NCI-H226 (cell line): ENCODE measurements around the gene GIGYF2.
"Not testable (repeated sequence)": the region's sequence is repeated elsewhere in the genome, so short reads cannot be mapped to it uniquely, and the experiment has no call there.

Source experiments
- DNase-seq: peaks from one replicate; pipeline ENCODE4 v3.0.0-alpha.2; 2015

Gene GIGYF2

DNA sequence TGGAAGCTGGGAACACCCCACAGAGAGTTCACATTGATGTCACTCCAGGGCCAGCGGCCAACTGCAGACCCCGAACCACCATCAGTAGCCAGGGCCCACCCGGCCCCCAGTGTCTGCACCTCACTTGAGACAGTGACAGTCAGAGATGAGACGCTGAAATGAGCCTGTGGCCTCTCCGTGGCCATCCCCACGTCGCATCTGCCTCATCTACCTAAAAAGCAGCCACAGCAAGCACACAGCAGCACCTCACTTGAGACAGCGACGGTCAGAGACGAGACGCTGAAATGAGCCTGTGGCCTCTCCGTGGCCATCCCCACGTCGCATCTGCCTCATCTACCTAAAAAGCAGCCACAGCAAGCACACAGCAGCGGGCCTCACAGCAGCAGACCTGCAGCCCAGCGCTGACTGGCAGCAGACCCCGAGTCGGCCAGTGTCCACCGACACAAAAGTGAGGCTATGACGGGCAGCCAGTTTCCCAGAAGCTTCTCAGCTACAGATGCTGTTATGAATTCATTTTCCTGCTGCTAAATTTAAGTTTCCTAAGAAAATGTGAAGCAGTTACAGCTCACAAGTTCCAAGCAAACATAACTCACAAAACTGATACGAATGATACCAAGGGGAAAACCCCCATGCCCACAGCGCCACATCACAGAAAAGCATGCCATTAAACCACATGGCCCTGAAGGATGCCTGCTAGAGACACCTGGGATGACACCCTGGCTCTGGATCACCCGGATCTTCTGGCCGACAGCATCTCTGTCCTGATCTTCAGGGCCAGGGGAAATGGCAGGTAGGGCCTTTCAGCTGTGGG is 200.7 kb downstream of the GIGYF2 start:
- no peak for DNase-seq

DNA sequence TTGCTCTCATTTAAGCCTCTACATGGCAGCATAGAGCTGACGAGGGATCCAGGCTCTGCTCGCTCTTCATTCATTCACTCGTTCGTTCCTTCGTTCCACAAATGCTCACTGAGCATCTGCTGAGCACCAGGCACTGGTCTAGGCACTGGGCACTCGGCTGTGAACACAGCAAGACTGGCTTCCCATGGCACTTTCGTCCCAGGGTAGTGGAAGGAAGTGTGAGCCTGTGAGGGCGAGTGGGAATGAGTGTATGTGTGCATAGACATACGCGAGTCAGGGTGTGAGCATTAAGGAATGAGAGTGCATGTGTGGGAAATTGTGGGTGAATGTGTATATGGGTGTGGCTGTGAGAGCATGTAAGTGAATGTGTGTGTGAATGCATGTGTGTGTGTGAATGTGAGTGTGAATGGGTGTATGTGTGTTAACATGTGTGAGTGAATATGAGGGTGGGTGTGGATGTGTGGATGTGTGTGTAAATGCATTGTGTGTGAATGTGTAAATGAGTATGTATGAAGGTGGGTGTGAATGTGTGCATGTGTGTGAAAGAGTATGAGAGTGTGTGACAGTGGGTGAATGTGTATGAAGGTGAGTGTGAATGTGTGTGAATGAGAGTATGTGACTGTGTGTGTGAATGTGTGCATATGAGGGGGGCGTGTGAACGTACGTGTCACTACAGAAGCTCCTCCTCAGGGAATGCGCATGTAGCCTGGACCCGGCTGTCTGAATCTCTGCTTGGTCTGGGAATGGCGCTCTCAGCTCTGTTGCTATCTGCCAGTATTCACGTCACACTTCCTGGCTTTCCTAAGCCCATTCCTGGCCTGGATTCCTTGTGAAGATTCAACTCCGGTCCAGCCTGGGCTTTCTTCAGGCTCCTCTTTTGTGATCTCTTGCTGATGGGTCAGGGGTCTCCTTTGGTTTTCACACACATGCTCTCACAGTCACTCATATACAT is 201.7 kb downstream of the GIGYF2 start:
- DNase-seq: no peak

DNA sequence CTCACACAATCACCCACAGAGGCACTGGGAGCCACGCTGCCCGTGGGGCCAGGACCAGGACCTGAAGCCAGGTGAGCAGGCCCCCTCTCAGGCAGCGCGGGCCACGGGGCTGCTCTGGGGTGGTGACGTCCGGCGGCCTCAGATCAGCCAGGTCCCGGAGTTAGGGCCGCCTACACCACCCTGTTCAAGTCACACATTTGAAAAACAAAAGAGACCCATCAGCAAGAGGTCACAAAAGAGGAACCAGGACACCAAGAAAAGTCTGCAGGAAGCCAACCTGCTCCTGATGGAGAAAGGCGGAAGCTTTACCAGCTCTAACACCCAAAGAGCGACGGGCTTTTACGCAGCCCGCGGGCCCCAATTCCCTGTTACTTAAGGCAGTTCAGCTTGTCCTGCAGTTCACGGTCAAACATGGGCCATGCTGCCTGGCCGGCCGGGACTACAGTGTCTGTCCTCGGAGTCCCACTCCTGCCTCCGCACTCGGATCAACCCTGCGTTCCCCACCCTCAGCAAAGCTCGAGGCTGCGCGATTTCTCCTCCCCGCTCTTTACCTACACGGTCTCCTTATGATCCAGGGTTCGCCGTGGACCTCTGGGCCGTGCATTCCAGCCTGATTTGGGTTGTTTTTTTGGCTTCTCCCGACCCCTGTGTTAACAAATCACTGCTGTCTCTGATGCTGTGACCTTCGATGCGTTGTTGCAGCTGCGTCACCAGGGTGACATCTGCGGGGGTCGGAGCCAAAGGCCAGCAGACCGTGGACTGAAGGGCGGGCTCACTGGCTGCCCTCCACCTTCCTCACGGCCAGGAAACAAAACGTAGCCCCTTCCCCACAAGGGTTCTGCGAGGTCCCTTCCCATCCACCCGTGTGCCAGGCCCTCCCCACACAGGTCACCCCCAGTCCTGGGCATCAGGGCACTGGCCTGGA is 203.9 kb downstream of the GIGYF2 start:
- no peak for DNase-seq

DNA sequence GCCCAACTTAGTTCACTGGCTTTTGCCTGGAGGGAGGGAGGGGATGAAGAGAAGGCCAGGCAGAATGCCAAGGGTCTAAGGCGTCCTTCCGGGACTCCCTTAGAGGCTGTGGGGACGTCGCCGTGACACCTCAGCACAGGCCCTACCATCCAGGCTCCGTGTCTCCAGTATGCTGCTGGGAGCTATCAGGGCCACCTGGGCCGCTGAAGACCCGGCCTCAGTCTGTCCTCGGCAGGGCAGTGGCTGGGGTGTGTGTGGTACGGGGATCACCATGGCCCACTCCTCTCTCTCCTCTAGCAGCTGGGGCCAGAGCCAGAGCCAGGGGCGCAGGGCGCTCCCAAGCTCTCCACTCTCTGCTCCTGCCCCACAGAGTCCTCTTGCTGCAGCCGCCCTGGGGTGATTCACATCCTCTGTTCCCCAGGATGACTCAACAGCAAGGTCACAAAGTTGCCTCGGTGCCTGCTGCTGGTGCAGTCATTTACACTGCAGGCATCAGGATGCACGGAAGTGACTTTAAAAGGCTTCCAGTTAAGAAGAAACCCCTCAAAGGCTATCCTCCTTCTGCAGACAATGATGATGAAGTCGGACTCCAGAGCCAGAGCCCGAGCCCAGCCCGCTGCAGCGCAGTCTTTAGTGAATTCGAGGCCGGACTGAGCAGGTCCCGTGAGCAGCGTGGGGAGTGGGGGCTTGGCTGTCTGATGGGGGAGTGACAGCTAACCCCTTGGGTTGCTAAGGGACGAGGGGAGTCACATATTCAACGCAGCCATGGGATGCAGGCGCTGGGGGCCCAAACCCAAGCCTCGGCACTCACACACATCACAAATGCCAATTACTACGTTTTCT is 204.8 kb downstream of the GIGYF2 start:
- DNase-seq: peak; percentile 64

DNA sequence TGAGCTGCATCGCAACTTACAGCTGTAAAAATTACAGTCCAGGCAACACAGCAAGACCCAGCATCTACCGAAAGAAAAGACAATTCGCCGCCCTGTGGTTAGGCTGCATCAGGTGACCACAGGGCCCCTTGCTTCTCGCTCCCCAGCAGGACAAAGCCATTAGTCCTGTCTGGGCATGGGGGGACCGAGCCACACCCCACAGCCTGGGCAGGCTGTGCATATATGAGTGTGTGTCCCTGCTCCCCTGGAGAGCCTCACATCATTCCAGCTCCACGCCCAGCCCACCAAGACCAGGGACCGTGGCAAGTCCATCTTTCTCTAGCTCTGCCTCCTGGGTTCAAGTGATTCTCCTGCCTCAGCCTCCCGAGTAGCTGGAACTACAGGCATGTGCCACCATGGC is 206.9 kb downstream of the GIGYF2 start:
- no peak for DNase-seq

DNA sequence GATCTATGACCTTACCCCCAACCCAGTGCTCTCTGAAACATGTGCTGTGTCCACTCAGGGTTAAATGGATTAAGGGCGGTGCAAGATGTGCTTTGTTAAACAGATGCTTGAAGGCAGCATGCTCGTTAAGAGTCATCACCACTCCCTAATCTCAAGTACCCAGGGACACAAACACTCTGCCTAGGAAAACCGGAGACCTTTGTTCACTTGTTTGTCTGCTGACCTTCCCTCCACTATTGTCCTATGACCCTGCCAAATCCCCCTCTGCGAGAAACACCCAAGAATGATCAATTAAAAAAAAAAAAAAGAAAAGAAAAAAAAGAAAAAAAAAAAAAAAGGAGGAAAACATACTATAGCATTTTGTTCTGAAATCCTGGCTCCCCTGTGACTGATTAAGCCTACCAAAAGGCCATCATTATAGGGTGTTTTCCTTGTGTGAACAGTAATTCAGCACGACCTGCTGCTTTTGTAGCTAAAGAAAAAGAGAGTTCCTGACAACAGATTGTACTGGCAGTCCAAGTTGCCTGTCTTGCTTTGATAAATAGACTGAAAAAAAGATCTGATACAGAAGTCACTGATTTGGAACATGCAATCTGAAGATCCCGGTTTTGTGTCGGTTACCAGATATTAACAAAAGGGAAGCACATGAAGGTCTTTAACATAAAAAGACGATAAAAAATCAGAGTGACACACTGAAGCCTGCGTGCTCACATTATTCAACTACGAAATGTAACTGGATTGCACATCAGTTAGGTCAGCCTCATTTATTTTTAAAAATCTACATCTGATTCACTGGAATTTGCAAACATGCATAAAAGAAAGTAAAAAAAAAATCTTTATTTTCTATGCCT is 210.0 kb downstream of the GIGYF2 start:
- not testable (repeated sequence) for DNase-seq

DNA sequence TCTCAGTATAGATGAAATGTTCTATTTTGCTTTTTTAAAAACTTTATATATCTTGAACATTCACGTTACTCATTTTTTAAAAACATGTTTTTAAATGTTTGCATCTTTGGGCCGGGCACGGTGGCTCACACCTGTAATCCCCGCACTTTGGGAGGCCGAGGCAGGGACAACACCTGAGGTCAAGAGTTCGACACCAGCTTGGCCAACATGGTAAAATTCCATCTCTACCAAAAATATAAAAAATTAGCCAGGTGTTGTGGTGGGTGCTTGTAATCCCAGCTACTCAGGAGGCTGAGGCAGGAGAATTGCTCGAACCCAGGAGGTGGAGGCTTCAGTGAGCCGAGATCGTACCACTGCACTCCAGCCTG is 210.6 kb downstream of the GIGYF2 start:
- not testable (repeated sequence) for DNase-seq

DNA sequence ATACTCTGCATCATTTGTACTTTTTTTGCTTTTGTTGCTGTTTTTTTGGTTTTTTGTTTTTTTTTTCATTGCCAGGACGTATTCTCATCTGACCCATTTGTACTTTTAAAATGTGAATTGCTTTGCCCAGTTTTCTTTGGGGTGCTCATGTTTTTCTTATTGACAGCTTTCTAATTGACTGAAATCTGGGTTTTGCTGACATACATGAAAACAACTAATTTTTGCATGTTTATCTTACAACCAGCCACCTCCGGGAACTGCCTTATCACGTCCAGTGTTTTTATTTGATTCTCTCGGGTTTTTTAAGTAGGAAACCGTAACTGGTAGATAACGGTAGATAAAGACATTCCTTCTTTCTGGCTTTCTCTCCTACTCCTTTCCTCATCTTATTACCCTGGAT is 211.6 kb downstream of the GIGYF2 start:
- DNase-seq: peak; percentile 49
